DOHH2 (cell line): ENCODE results near the gene INO80.

Experiments
- CTCF ChIP-seq: fragments of 200-600 bp; sonication (generic); IDR thresholded peaks from one replicate; pipeline ENCODE4 v1.5.1; 2014; ENCODE audit warnings: antibody characterized with exemption, mild to moderate bottlenecking, low read depth, low read length; ENCODE audit not compliant: poor library complexity, severe bottlenecking
- EZH2phosphoT487 ChIP-seq: fragments of 200-600 bp; sonication (generic); IDR thresholded peaks from 2 replicates; pipeline ENCODE4 v1.6.1; 2017; ENCODE audit warnings: borderline replicate concordance, mild to moderate bottlenecking, antibody characterized with exemption, low read length, moderate library complexity, mixed read lengths

GRCh38 chr15:40958146-40958545 is 157.9 kb downstream of the INO80 start:
- TF ChIP-seq CTCF = no peak
- TF ChIP-seq EZH2phosphoT487 = no peak
